ENCODE results near the gene BMPR1B.

Gene BMPR1B

GRCh38 chr4:95000076-95000648 is 242.4 kb downstream of the BMPR1B start:
- H3K4me3 ChIP-seq (ENCODE audit: low read length) = no peak overlapping the region
- no peak for DNase-seq (ENCODE audit: low read depth)
- TF ChIP-seq CTCF (IDR thresholded peaks at IDR 0.05; ENCODE audit: insufficient read depth, low read depth, low read length, missing control alignments) = no peak

GRCh38 chr4:95004912-95005311 is 247.2 kb downstream of the BMPR1B start:
- no peak for DNase-seq (ENCODE audit: low read depth)
- H3K4me3 ChIP-seq (ENCODE audit: low read length) = no peak overlapping the region
- no peak for TF ChIP-seq CTCF (IDR thresholded peaks at IDR 0.05; ENCODE audit: insufficient read depth, low read depth, low read length, missing control alignments)

GRCh38 chr4:95007998-95008397 is 250.2 kb downstream of the BMPR1B start:
- H3K4me3 ChIP-seq (ENCODE audit: low read length) = no peak overlapping the region
- no peak for TF ChIP-seq CTCF (IDR thresholded peaks at IDR 0.05; ENCODE audit: insufficient read depth, low read depth, low read length, missing control alignments)
- DNase-seq (ENCODE audit: low read depth) = no peak

- TF ChIP-seq CTCF (IDR thresholded peaks at IDR 0.05; ENCODE audit: insufficient read depth, low read depth, low read length, missing control alignments) = no peak
- DNase-seq (ENCODE audit: low read depth) = no peak
- H3K4me3 ChIP-seq (ENCODE audit: low read length) = no peak overlapping the region
Observed at GRCh38 chr4:95013236-95013635, 255.5 kb downstream of the BMPR1B start.

GRCh38 chr4:95014068-95014467 is 256.3 kb downstream of the BMPR1B start:
- no peak for DNase-seq (ENCODE audit: low read depth)
- no peak overlapping the region for H3K4me3 ChIP-seq (ENCODE audit: low read length)
- no peak for TF ChIP-seq CTCF (IDR thresholded peaks at IDR 0.05; ENCODE audit: insufficient read depth, low read depth, low read length, missing control alignments)

GRCh38 chr4:95017305-95018064 is 259.7 kb downstream of the BMPR1B start:
- no peak for DNase-seq (ENCODE audit: low read depth)
- no peak overlapping the region for H3K4me3 ChIP-seq (ENCODE audit: low read length)
- TF ChIP-seq CTCF (IDR thresholded peaks at IDR 0.05; ENCODE audit: insufficient read depth, low read depth, low read length, missing control alignments) = no peak

- TF ChIP-seq CTCF (IDR thresholded peaks at IDR 0.05; ENCODE audit: insufficient read depth, low read depth, low read length, missing control alignments) = no peak
- DNase-seq (ENCODE audit: low read depth) = no peak
- no peak overlapping the region for H3K4me3 ChIP-seq (ENCODE audit: low read length)
Observed at GRCh38 chr4:95018785-95019184, 261.0 kb downstream of the BMPR1B start.
